Skeletal muscle cell (primary cell): Measurements from ENCODE around the gene GFER.
"Not testable (repeated sequence)": the region's sequence is repeated elsewhere in the genome, so short reads cannot be mapped to it uniquely, and the experiment has no call there.

ENCODE experiments used
- DNase-seq: peaks from one replicate; pipeline ENCODE4 v3.0.0-alpha.2; 2010; ENCODE audit warnings: low read depth
- H3K4me3 ChIP-seq: 2 replicates; pipeline ENCODE4 v1.5.1; 2011; ENCODE audit warnings: low read depth, mild to moderate bottlenecking, control low read depth, low read length, moderate library complexity

Gene GFER

GRCh38 chr16:1953734-1954133 lies 30.3 kb upstream of the GFER start:
- no peak for DNase-seq
- no peak overlapping the region for H3K4me3 ChIP-seq

DNA sequence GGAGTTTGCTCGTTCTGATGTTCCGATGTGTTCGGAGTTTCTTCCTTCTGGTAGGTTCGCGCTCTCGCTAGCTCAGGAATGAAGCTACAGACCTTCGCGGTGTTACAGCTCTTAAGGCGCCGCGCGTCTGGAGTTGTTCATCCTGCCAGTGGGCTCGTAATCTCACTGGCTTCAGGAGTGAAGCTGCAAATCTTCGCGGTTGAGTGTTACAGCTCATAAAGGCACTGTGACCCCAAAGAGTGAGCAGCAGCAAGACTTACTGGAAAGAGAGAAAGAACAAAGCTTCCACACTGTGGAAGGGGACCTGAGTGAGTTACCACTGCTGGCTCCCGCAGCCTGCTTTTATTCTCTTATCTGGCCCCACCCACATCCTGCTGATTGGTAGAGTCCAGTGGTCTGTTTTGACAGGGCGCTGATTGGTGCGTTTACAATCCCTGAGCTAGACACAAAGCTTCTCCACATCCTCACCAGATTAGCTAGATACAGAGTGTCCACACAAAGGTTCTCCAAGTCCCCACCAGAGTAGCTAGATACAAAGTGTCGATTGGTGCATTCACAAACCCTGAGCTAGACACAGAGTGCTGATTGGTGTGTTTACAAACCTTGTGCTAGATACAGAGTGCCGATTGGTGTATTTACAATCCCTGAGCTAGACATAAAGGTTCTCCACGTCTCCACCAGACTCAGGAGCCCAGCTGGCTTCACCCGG lies 26.4 kb upstream of the GFER start:
- not testable (repeated sequence) for H3K4me3 ChIP-seq, DNase-seq

GRCh38 chr16:1958143-1958491 lies 25.9 kb upstream of the GFER start:
- not testable (repeated sequence) for DNase-seq, H3K4me3 ChIP-seq

GRCh38 chr16:1958715-1959268 lies 25.2 kb upstream of the GFER start:
- H3K4me3 ChIP-seq = peak overlapping the region; percentile 87
- DNase-seq = no peak

DNA sequence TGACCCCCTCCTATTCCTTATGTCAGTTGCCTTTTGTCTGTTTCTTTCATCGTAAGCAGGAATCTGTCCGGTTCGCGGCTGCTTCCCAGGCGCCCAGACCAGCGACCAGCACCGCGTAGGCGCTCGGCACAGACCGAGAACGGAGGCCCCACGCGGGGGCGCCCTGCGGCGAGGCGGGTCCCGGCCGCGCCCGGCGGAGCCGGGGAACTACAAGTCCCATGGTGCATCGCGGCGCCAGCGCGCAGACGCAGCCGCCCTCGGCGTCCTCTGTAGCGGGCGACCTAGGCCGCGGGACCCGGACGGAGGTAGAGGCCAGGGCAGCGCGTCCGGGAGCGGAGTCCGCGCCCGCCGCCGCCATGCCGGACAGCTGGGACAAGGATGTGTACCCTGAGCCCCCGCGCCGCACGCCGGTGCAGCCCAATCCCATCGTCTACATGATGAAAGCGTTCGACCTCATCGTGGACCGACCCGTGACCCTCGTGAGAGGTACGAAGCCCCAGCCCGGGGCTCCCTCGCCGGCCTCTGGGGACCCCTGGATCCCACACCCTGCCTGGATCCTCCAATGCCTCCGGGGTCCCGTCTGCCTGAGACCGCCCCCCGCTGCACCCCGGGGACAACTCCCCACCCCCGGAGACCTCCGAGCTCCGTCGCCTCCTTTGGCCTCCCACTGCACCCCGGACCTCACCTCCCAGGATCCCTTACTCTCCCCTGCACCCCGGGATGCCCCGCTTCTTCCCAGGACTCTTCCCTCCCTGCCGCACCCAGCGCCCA lies 24.5 kb upstream of the GFER start, which contains the start of gene NDUFB10:
TSS of gene NDUFB10 (plus strand) at position 270 of the 771 bp plus-strand sequence. CDS start at position 357, 87 bp downstream.
- H3K4me3 ChIP-seq = peak within 1 kb of the TSS; percentile 87
- DNase-seq = peak; percentile 58

DNA sequence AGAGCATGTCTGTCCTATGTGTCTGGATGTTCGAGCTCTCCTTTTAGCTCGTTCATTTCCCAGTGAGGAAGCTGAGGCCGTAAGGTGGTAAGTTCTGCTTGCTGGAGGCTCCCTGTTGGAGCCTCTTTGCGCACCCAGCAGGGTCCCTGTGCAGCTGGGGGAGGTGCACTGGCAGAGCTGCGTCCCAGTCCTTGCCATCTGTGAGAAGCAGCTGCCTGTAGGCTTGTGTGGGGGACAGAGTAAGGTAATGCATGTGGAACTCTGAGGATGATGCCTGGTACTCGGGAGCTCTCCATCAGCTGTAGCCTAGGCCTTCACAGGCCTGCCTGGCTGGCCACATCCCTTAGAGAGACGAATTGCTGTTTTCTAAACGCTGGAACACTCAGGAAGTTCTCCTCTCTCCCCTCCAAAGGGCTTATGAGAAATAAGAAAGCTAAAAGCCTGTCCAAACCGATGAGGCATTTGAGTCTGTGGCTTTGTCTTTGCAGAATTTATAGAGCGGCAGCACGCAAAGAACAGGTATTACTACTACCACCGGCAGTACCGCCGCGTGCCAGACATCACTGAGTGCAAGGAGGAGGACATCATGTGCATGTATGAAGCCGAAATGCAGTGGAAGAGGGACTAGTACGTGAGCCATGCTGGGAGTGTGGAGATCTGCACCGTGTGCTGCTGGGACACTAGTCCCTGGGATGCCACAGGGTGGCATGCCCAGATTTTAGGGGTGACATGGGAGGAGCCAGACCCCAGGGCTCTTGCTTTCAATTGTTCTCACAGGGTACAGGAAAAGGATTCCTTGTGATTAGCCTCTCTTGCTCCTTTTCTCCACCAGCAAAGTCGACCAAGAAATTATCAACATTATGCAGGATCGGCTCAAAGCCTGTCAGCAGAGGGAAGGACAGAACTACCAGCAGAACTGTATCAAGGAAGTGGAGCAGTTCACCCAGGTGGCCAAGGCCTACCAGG lies 23.0 kb upstream of the GFER start:
- H3K4me3 ChIP-seq = peak overlapping the region; percentile 87
- no peak for DNase-seq

GRCh38 chr16:1961651-1962067 lies 22.3 kb upstream of the GFER start:
- no peak overlapping the region for H3K4me3 ChIP-seq
- DNase-seq = no peak

GRCh38 chr16:1962161-1963153 lies 21.5 kb upstream of the GFER start:
- H3K4me3 ChIP-seq = peak overlapping the region; percentile 68
- not testable (repeated sequence) for DNase-seq

DNA sequence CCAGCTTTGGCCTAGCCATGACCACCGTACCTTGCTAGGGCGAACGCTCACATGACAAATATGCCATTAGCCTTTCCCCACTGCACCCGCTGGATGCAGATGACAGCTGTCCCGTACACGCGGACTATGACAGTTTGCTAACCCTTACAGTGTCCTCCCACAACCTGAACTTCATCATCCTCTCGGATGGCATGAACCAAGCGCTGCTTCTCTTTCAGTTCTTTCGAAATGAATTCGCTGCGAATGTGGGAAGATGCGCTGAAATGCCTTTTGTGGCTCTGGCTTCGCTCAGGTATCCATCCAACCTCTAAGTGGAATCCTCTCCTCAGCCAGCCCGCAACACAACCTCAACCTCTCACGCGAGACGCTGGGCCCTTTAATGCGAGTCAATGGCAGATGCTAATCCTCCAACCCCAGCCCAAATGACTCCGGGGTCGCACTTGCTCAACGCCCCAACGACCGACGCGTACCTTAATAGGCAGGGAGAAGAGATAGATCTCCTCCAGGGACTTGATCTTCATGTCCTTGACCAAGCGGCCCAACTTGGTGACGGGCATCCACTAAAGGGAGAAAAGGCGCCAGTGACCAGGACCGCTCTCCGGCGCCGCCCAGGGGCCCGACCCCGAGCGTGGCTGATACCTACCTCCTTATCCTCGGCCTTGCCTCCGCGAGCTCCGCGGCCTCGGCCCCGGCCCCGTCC lies 20.0 kb upstream of the GFER start:
- H3K4me3 ChIP-seq = peak overlapping the region; percentile 68
- DNase-seq = no peak

DNA sequence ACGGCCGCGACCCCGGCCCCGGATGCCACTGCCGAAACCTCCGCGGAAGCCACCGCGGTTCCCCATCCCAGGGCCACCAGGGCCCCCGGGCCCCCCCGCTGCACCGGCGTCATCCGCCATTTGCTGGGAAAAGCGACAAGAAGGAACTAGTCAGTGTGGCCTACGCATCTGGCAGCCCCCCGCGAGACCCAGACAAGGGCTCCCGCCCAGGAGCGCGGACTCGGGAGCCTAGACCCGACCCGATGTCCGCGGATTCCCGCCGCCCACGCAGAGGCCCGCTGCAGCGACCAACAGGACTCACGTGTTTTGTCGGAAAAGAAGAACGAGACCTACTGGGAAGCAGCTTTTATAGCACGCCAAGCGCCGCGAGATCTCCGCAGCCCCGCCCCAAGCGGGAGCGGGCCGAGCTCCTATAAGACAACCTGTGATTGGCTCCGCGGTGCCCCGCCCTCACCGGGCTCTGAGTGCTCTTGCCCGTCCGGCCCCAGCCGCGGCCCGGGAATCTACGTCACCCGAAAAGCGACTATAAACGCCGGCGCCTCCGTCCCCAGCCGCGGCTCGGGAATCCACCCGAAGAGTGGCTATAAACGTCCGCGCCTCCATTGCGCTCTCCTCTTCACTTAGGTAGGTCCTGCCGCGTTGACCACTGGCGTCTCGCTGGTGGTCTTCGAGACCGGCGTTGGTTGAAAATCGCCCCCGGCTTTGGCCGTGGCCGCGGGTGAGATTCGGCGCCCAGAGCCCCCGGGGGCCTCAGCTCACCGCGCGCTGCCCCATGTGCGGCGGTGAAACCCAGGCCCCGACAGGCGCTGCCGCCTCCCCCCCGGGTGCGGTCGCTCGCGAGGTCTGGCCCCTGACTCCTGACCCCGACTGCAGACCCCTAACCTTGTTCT lies 19.2 kb upstream of the GFER start, which contains the start of gene RPS2:
TSS of gene RPS2 (minus strand) at position 321 of the 890 bp plus-strand sequence. CDS start at position 120, 201 bp downstream.
- DNase-seq = peak; percentile 95

DNA sequence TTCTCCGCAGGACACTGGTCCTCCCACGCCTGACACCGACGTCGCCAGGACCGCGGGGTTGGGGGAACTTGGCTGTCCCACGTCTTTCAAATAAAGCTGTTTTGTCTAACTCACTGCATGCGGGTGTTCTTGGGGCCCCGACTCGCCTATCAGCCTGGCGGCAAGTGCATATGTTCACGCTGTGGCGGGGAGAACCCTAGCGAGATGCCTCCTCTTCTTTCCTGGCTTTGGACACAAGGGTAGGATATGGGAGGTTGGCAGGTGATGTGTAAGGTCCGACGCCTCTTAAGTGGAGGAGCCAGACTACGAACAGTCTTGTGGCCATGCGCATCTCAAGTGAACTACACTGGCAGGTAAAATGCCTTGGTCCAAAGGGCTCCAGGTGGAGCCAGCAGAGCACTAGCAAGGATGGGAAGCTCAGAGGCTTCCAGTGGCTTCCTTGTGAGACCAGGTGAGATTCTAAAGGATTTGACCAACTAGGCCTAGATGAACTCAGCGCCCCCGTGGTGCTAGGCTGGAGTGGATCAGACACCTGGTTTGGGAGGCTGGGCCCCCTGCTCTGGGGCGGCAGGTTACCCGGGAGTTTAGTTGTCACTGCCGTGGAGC lies 18.5 kb upstream of the GFER start:
- DNase-seq = no peak
- H3K4me3 ChIP-seq = peak overlapping the region; percentile 68

More for the DNA sequence above, 19.2 kb upstream of the GFER start, which contains the start of gene RPS2:
- H3K4me3 ChIP-seq = peak within 1 kb of the TSS; percentile 68

- no peak for DNase-seq
- peak within 1 kb of the TSS; percentile 68 for H3K4me3 ChIP-seq
Measured at GRCh38 chr16:1966460-1966859, 17.5 kb upstream of the GFER start, which contains the start of gene RNF151. TSS of gene RNF151 (plus strand) at chr16:1966856. CDS start at chr16:1966882, 26 bp downstream.

- no peak overlapping the region for H3K4me3 ChIP-seq
- no peak for DNase-seq
Measured at GRCh38 chr16:1968146-1968953, 15.6 kb upstream of the GFER start.

DNA sequence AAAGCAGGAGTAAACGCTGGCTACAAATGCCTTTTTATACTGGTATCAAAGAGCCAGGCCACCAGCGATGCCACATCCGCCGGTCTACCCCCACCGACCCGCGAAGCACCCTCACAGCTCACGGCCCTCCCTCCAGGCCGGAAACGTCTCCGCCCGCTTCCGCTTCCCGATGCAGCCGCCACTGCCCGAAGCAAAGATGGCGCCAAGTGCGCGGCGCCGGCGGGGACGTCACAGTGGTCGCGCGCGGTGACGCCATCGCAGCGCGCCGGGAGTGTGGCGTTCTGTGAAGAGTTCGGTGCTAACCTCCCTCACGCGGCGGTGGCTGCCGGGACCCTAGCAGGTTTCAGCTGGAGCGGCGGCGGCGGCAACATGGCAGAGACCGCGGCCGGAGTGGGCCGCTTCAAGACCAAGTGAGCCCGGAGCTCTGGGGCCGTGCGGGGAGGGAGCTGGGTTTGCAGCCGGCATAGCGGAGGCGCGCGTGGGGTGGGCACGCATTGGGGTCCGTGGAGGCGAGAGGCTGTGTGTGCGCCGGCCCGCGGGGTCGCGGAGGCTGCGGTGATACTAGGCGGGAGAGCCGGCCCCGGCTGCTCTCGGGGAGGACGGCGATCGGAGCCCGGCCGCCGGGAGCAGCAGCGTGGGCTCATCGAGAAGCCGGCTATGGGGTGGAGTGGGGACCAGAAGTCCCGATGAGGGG lies 12.1 kb upstream of the GFER start, which contains the start of gene TBL3:
TSS of gene TBL3 (plus strand) at position 258 of the 694 bp plus-strand sequence. CDS start at position 370, 112 bp downstream.
- DNase-seq = peak; percentile 82
- H3K4me3 ChIP-seq = peak within 1 kb of the TSS; percentile 93

DNA sequence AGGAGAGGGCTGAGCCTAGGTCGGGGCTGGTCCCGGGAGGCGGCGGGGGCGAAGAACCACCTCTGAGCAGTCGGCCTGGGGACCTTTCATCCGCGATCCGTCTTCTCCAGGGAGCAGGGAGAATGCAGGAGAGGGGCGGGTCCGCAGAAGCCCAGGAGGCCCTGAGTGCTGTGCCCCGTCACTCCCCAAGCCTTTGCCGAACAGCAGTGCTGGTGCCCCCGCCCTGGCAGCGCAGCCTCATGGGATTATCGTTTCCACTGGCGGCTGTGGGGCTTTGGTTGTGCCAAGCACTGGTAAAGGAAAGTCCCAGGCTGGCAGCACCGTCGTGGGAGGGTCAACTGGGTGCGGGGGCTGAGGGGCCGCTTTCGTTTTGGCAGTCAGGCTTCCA lies 11.5 kb upstream of the GFER start:
- DNase-seq = no peak
- H3K4me3 ChIP-seq = peak overlapping the region; percentile 93
